Measurements from ENCODE around the gene RAG1.

GRCh38 chr11:36577859-36578258 is 10.1 kb downstream of the RAG1 start:
- TF ChIP-seq YY1 (IDR thresholded peaks at IDR 0.05; ENCODE audit: insufficient read depth, insufficient read length): no peak
- no peak for TF ChIP-seq ZNF274 (IDR thresholded peaks at IDR 0.05; ENCODE audit: low read depth, low read length)

Measured in NT2/D1 (cell line).